Measurements from ENCODE around the gene AANAT.
"Not testable (repeated sequence)": the region's sequence is repeated elsewhere in the genome, so short reads cannot be mapped to it uniquely, and the experiment has no call there.

The AANAT gene

DNA sequence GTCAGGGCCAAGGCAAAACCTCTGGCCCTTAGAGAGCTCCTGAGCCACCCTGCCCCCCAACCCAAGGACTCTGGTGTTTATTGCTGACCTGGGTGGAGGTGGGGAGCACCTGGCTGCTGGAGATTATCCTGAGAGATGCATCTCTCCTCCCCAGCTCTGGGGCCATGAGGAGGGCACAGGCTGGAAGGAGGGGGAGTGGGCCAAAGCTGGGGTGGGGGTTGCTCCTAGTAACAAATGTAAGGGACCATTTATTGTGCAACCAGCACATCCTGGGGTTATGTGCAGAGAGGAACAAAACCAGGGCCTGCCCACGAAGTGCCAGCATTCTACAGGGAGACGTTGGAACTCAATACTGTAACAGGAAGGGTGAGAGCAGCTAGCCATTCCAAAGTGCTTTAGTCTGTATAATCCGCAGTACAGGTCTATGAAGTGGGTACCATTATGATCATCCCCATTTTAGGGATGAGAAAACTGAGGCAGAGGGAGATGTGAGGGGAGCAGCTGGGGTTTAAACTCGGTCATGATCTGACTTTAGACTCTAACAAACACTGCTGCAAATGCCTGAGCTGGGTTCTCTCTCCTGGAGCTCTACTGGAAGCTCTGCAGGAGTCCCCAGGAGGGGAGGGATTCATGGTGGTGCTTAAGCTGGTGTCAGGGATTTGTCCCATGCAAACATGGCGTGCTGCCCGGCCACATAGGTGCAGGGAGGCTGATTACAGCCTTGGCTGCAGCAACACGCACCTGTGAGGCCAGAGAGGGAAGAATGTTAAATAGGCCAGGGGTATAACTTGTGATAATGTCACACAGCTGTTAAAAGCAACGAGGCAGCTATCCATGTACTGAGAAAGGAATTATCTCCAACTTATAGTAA is 35.2 kb downstream of the AANAT start:
- no peak for DNase-seq (ENCODE audit: low read depth in 1 of 2, low spot score in 1 of 2)

GRCh38 chr17:76504117-76504516 is 36.7 kb downstream of the AANAT start:
- DNase-seq (ENCODE audit: low read depth in 1 of 2, low spot score in 1 of 2), result no peak

DNA sequence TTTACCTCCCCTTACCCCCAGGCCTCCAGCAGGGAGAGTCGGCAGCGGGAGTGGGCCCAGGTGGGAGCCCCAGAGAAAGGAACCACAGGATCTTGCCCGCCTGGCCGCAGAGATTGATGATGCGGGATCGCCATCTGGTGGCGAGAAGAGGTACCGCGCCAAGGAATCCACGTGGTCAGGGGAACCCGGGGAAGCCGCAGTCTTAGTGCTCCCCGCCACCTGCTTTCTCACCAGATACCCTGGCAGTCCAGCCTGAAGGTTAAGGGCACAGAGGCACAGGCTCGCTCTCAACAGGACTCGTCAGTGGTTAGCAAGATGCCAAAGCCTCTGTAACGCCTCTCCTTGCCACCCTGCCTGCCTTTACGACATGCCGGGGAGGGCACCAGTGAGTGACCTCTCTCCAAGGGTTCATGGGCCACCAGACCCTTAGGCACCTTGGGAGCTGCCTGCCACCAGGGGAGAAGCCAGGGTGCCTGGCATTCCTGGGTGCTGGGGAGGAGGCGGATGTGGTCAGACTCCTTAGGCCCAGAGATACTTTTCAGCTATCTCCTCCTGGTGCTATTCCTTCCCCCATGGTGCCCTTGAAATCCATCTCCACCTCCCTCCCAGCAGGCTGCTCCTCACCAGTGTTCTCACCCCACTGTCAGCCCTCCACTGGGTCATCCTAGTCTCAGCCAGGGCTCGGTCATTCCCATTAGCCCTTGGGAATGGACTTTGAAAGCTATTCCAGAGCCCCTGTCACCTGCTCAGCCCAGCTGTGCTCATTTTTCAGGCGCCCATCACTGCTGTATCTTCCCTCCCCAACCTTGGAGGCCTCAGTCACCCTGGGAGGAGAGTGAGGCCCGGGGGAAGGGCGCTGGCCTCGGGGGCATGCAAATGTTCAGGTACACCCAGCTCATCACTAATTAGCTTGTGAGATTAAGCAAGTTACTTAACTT is 39.3 kb downstream of the AANAT start:
- peak; percentile 87 to 90 for DNase-seq (ENCODE audit: low read depth in 1 of 2, low spot score in 1 of 2)

- not testable (repeated sequence) for DNase-seq (ENCODE audit: low read depth in 1 of 2, low spot score in 1 of 2)
Measured at GRCh38 chr17:76508472-76509063, 41.2 kb downstream of the AANAT start.

DNA sequence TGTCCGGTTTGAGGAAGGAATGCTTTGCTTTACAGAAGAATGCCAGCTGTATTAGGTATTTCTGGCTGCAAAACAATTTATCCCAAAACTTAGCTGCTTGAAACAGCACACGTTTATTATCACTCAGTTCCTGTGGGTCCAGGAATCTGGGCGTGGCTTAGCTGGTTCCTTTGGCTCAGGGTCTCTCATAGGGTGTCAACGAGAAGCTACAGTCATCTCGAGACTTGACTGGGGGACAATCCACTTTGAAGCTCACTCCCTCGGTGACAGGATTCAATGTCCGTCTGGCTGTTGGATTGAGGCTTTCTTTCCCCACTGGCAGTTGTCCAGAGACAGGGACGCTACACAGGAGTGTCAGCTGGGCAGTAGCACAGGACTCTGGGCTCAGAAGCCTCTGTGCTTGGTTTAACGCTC is 43.4 kb downstream of the AANAT start:
- no peak for DNase-seq (ENCODE audit: low read depth in 1 of 2, low spot score in 1 of 2)

DNA sequence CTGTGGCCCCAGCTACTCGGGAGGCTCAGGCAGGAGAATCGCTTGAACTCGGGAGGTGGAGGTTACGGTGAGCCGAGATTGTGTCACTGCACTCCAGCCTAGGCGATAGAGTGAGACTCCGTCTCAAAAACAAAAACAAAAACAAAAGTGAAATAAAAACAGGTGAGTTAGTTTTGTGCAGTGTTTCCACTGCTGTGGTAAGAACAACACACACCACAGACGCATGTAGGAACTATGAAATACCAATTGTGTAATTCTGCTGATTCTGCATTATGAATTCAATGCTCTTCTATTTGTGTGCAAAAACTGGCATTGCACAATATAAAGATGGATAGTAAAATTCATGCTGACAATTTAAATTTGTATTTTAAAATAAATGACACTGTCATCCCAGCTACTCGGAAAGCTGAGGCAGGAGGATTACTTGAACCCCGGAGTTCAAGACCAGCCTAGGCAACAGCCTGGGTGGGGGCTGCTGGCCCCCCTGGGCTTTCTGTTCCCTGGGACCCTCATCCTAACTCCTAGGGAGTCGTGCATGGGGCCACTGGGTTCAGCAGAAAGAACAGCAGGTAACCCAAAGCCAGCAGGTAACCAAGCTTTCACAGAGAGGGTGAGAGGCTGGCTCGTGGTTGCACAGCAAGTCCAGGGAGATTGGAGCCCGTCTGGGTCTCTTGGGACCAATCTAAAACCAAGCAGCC is 44.4 kb downstream of the AANAT start:
- no peak for DNase-seq (ENCODE audit: low read depth in 1 of 2, low spot score in 1 of 2)

GRCh38 chr17:76512366-76513305 is 45.2 kb downstream of the AANAT start:
- no peak for DNase-seq (ENCODE audit: low read depth in 1 of 2, low spot score in 1 of 2)

- DNase-seq (ENCODE audit: low read depth in 1 of 2, low spot score in 1 of 2), result no peak
Measured at GRCh38 chr17:76513306-76513692, 45.9 kb downstream of the AANAT start.

DNA sequence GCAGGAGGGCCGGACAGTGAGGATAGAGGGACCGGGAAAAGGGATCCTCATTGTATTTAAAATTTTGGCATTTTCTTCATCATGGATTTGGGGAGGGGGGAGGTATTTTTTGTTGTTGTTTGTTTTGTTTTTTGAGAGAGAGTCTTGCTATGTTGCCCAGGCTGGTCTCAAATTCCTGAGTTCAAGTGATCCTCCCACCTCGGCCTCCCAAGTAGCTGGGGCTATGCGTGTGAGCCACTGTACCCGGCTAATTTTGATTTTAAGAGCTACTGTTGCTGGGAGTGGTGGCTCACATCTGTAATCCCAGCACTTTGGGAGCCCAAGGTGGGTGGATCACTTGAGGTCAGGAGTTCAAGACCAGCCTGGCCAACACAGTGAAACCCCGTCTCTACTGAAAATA is 47.0 kb downstream of the AANAT start:
- not testable (repeated sequence) for DNase-seq (ENCODE audit: low read depth in 1 of 2, low spot score in 1 of 2)

DNA sequence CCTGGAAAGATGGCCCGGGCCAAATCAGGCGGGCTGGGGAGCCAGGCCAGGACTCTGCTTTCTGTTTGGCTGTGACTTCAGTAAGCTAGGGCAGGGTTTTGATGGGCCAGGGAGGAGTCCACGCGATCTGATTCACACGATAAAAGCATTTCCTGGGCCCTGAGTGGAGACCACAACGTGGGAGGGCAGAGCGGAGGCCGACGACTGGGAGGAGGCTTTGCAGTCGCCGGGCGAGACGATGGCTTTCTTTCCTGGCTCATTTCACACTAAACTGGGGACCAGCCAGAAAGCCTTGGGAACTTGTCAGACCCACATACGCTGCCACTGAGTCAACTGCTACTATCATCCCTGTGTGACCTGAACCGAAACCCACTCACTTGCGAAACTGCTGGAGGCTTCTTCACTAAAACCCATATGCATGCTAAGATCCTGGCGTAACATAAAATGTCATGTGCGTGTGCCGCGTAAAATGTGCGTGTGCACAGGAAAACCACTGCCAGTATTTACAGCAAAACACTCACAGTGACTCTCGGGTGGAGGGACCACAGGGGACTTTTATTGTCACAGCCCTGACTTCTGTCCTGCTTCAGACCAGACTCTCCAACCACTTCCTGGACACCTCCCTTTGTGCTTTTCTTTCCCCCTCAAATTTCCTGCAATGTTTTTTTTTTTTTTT is 48.0 kb downstream of the AANAT start:
- peak; percentile 51 to 79 for DNase-seq (ENCODE audit: low read depth in 1 of 2, low spot score in 1 of 2)

- DNase-seq (ENCODE audit: low read depth in 1 of 2, low spot score in 1 of 2), result no peak
Measured at GRCh38 chr17:76517638-76518038, 50.2 kb downstream of the AANAT start.

- no peak for DNase-seq (ENCODE audit: low read depth in 1 of 2, low spot score in 1 of 2)
Measured at GRCh38 chr17:76519048-76519966, 51.9 kb downstream of the AANAT start.

All from activated CD4-positive, alpha-beta T cell treated with anti-CD3 and anti-CD28 coated beads, Interleukin-2, amount 50 U/mL, for 24 hours (primary cell).